Midbrain (tissue), 1 donor: ENCODE measurements around the gene TSPAN17.

ENCODE experiments used
- DNase-seq: peaks from one replicate; lab custom pipeline; 2025; lab: John Stamatoyannopoulos, UW

TSPAN17 gene

DNA sequence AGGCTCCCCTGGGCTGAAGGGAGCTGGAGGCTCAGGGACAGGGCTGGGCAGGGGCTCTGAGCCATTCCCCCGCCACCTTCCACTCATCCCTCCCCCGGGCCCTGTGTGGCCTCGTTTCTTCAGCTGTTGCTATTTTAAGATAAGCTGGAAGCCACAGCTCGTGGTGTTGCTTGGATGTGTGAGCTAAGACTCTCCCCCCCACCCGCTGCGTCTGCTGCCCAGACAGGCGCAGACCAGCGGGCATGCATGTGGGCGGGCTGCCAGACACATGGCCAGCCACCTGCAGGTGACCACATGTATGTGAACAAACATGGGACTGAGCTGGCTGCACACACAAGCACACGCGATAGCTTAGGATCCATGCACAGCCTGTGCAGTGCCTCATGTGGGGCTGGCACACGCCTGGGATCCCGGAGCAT, 25.6 kb upstream of the TSPAN17 start:
- no peak for DNase-seq

DNA sequence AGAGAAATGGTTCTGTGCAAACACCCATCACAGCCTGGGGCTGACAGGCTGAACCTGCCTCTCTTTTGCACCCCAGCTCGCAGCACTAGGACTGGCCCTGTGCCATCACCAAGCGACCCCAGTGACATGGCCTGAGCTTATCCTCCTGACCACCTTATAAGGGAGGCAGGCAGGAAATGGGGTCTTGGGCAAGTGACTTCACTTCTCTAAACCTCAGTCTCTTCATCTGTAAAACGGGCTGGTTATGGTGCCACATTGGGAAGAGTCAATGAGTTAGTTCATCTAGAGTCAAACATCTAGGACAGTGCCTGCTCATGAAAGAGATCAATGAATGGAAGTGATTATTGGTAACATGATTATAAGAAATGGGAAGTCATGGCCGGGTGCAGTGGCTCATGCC, 23.1 kb upstream of the TSPAN17 start:
- no peak for DNase-seq

DNA sequence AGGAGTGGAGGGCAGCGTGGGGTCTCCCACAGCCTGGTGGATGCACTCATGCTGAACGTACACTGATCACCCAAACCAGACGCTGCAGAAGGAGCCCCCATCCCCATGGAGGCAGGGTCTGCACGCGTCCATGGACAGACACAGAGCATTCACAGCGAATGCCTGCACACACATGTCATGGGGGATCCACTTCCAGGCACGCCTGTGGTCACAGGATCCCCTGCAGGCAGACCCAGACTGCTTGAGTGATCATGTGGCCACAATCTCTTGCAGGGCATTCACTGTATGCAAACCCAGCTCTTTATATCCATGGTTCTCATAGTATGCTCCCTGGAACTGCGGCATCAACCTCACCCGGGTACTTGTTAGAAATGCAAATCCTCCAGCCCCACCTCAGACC, 22.3 kb upstream of the TSPAN17 start:
- no peak for DNase-seq

DNA sequence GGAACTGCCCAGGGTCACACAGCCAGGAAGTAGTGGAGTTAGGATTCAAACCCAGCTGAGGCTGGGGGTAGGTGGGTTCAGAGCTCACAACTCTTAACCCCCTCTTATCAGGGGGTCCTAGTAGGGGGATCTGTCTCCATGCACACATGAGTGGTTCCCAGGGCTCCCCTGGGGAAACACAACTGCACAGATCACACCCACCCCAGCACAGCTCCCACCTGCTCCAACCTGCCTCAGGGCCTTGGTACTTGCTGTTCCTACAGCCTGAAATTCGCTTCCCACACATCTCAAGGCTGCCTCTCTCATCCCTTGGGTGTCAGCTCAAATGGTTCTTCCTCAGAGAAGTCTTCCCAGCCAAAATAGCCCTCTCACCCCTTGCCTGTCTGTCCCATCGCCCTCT, 21.8 kb upstream of the TSPAN17 start:
- DNase-seq, result no peak

DNA sequence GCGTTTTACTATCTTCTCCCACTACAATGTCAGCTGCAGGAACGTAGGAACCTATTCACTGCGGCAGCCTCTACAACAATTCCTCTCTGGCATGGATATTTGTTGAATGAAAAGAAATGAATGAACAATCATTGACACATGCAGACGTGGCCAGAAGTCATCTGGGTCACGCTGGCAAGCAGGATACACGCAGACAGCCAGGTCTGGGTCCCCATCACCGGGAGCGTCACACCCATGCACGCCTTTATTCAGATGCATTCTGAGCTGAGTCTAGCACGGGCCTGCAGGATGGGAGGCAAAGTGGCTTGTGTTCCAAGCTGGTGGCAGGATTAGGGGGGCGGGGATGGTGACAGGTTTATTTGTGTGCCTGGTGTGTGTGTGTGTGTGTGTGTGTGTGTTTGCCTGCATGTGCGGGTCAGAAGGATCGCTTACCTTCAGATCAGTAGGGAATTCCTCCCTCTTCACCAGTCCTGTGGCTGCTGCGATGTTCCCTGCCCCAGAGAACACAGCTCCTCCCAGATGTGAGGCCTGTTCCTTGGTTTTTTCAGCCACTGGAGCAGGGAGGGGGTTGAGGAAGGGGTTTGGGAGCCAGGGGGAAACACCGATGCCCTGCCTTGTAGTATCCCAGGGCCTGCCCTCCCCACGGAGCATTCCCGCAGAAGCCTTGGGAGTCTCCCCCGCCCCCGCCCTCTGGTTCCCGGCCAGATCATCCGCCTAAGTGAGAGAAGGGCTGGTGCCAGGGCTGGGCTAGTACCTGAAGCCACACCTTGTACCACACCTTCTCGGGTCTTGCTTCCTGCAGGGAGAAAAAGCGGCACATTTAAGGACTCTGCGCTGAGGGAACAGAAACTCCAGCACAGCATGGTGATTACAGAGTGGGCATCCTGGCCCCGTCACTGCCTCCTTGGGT, 21.1 kb upstream of the TSPAN17 start:
- no peak for DNase-seq

DNA sequence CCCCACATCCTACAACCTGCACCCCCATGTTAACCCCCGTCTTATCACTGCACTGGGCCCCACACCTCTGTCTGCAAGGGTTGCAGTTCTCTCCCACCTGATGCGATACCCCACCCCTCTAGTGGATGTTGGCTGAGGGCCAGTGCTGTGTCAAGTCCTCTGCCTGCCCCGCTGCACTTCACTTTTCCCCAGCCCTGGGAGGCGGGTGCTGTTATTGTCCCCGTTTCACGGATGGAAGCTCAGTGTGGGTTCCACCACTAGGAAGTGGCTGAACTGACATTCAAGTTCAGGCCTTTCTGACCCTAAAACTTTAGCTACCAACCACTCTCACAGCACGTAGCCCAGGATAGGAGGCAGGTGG, 20.4 kb upstream of the TSPAN17 start:
- no peak for DNase-seq

DNA sequence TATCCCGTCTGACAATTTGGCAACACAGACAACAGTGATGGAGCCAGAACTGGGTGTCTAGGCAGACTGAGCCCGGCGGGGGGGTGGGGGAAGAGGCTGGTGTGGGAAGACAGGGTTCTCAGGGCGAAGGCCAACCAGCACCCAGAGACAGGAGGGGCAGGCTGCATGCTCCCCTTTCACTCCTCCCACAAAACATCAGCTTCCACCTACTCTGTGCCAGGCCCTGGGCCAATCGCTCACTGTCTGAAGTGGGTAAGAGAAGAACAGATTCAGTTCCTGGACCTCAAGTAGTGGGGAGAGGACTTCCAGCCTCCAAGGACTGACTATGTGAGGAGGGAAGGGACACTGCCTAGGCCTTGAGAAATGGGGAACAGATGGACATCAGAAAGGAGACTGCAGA, 19.7 kb upstream of the TSPAN17 start:
- DNase-seq, result no peak

DNA sequence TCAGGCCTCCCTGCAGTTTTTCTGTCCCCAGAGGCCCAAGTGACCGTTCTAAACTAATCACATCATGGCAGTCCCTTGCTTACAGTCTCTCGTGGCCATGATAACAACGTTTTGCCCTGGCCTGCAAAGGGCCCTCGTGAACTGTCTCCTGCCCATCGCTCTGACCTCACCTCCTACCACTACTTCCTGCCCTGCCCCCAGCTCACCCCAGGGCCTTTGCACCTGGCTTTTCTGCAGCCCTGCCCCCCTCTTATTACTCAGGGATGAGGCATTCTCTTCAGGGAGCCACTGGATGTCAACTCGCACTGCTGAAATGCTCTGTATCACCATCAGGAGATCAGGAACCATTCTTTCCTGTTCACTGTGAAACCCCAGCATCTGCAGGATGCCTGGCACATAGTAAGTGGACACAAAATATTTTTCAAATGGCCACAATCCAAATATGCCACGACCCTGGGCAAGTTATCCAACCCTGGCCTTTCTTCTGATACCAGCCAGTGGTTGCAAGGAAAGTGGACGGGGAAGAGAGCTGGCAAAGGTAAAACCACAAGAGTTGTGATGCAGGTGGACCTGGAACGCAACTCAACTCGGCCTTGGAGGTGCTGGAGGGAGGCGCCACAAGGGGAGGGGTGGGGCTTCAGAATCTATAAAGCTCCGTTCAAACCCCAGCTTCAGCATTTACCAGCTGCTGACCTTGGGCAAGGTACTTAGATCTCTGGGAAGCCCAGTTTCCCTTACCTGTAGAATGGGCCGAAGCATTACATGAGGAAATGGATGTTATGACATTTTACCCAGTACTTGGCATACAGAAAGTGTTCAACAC, 18.7 kb upstream of the TSPAN17 start:
- DNase-seq, result no peak

DNA sequence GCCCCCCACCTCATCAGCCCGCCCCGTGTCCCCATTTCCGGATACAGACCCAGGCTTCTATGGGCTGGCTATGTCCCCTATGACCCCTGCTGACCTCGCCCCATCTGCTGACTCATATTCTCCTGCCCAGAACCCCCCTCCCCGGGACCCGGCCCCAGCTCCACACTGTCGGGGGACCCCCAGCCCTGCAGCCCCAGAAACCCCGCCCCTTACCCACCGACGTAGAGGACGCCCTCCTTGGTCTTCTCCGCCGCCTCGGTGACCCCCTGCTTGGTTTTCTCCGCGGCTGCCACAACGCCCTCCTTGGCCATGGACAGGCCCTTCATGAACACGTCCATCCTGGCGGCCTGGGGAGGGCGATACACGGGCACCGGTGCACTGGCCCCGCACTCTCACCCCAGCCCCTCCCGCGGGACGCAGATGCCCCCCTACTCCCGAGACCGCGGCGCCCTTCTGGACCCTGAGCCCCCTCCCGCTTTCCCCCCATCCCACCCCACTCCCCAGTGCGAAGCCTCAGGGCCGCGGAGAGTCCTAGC, 17.9 kb upstream of the TSPAN17 start:
- DNase-seq, result no peak

DNA sequence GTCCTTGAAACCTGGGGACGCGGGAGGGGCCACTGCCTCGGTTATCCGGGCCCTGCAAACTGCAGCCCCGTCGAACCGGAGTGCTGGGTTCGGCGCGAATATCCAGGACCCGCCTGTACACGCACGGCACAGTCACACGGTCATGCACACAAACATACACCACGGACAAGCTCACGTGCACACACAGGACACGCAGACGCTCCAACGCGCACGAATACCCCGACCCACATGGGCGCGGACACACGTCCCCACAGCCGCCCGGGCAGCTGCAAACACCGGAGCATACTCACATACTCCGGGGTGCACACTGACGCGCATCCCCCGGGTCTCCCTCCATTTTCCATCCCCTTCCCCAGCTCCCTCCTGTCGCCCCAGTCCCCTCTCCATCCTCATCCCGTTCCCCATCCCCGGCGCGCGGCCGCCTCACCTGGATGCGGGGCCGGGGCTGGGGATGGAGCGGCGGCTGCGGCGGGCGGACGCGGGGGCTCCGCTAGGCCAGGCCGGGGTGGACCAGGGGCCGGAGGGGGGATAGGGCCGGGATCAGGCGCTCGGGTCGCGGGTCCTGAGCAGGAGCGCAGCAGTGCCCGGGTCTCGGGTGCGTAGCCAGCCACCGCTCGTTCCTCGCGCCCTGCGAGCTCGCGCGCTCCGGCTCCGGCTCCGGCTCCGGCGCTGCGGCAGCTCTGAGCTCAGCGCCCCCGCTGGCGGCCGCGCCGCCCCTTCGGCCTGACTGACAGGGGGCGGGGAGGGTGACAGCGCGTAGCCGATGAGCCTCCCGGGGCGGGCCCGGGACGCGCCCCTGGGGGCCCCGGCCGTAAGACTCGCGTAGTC, 17.2 kb upstream of the TSPAN17 start, which contains the start of the genes EIF4E1B and SNCB:
Gene EIF4E1B (plus strand): TSS at position 823 of the 828 bp plus-strand sequence. CDS start 12,113 bp downstream, outside the sequence.
Gene SNCB (minus strand): TSS at position 682 of the 828 bp plus-strand sequence. CDS start 880 bp downstream, outside the sequence.
- peak; percentile 56 for DNase-seq

DNA sequence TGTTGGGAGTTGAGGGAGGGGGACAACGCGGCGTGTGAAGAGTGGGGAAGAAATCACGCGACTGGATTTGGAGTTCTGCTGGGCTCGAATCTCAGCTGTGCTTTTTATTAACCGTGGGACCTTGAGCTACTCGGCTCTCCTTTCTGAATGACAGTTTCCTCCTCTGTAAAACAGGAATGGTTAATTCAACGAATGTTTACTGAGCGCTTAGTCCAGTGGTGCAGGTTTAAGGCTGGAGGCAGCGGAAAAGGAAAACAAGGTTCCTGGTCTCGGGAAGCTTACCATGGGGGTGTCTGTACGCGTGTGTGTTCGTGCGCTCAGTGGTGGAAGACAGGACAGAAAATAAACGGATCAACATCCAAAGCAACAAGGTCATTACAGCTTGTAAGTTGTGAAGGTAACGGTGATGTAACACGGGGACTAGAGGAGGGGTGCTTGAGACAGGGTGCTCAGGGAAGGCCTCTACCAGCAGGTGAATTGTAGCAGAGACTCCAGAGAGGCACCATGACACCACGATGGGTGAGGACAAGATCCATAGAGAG, 16.5 kb upstream of the TSPAN17 start:
- DNase-seq, result no peak

DNA sequence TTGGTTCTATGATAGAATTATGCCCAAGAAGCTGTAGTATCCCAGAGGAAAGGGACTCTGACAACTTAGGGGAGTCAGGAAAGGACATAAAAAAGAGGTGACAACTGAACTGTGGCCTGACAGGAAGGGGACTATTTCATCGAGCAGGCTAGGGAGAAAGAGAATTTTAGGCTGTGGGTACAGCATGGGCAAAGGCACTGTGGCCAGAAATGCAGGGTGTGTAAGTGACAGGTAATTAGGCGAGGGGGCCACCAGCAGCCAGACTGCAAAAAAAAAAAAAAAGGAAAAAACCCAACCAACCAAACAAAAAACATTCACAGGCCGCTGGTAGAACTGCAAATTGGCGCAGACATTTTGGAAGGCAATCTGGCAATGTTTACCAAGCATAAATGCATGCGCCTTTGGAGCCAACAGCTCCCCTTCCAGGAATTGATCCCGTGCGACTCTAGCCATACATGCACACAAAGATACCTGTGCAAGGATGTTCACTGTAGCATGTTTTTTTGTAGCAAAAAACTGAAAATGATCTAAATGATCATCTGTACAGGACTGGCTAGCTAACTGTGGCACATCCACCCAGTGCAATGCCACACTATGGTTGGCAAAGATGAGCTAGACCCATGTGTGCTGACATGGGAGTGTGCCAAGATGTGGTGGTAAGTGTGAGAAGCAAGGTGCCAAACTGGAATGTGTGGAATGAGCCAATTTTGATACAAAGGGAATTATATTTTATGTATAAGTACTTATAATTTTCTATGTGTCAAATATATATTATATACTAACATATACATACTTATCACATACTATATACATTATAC, 15.7 kb upstream of the TSPAN17 start:
- DNase-seq, result no peak

DNA sequence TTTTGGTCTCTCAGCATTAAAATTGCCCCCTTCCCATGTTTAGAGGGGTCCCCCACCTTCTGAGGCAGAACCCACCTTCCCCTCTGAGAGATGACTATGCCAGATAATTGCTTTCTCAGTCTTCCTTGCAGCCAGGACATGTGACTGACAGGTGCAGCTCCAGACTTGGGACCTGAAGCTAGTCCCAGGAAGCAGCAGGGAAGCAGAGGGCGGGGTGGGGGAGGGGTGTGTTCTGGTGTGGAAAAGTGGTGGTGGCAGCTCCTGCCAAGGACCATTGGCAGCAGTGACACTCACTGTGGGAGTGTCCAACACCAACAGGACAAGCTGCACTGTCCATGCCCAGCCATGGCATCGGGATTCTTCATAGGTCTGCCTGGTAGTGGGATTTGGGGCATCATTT, 14.5 kb upstream of the TSPAN17 start:
- no peak for DNase-seq

DNA sequence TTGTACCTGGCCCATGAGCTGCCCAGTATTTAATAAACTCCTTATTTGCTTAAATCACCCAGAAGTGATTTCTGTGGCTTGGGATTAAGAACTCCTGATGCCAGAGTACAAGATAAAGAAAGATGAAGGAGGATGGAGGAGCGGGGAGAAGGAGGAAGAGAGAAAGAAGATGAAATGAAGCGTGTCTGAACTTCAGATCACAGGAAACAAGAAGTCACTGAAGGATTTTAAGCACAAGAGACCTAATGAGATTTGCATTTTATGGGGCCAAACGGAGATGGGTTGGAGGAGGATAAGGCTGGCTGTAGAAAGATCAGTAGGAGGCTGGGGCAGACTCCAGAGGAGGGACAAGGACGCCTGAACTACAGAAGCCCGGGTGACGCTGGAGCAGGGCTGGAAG, 13.7 kb upstream of the TSPAN17 start:
- DNase-seq, result no peak

DNA sequence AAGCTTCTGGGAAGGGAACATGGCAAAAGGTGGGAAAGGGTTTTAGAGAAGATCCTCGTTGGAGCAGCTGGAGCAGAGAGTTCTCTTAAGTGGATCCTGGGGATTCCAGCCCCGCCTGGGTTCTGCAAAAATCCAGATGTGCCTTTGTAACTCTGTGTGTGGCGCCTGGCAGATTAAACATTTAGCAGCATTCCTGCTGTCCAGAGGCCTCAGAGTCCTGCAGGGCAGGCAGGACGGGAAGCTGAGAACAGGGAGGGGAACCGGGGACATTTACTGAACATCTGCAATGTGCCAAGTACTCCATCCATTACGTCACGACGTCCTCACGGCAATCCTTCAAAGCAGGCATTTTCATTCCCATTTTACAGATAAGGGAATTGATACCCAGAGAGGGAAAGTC, 10.9 kb upstream of the TSPAN17 start:
- DNase-seq, result no peak

DNA sequence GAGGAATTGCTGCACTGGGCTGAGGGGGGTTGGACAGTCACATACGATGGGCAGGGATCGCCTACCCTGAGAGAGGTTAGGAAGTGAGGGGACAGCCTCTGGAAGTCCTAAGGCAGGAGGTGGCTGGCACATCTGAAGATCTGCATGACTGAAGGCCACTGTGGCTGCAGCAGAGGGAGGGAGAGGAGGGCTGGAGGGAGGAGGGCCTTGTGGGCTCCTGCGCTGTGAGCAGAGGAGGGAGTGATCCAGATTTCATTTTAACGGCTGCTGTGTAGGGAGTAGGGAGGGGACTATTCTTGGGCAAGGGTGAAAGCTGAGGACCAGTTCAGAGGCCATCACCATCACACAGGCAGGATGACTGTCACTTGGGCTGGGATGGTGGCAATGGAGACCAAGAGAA, 9.7 kb upstream of the TSPAN17 start:
- no peak for DNase-seq

DNA sequence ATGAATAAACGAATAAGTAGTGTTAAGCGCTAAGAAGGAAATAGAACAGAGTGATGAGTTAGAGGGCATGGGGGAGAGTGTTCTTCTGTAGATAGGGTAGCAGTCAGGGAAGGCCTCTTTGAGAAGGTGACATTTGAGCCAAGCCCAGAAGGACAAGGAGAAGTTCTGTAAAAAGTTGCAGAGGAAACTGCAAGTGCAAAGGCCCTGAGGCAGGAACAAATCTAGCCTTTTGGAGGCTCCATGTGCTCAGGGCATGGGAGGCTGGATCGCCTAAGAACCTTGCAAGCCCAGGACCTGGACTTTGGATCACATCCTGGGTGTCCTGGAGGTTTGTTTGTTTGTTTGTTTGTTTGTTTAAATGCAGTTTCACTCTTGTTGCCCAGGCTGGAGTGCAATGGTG, 8.8 kb upstream of the TSPAN17 start:
- DNase-seq, result no peak

DNA sequence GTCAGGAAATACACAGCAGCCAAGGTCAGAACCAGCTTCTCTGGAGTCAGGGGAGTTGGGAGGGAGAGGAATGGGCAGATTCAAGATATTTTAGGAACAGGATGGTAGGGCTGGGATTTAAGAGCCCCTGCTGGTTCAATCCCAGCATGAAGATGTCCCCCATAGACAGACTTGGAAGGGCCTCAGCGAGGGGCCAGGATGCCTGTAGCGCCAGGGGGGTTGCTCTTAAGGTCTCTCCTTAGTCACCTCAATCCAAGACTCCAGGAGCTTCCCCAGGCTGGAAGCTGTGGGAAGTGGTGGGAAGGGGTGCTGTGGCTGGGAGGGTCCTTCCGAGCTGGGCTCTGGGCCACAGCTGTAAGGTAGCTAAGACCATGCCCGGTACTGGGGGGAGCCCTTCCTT, 8.1 kb upstream of the TSPAN17 start:
- no peak for DNase-seq

DNA sequence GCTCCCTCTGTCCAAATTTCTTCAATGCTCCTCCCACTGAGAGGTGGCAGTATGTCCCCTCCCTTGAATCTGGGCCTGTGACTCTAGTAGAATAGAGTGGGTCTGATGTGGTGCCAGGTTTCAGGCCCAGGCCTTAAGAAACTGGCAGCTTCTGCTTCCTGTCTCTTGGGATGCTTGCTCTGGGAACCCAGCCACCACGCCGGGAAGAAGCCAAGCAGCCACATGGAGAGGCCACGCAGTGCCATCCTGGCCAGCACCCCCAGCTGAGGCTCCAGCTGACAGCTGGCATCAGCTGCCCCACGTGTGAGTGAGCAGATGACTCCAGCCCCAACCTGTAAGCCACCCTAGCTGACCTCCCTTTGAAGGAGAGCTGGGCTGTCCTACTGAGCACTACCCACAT, 7.3 kb upstream of the TSPAN17 start:
- DNase-seq, result peak; percentile 79

DNA sequence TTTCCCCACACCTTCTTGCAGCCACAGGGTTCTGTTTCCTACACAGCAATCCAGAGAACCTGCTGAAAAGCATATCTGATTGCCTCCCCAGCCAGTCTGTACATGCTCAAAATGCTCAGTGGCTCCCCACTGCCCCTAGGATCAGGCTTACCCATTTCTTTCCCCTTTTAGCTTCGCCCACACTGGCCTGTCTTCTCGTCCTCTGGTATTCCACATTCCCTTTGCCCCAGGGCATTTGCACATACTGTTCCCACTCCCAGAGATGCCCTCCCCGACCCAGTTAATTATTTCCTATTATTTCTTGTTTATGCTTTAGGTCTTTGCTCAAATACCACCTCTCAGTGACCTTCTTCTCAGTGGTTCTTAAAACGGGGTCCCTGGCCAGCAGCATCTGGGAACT, 6.7 kb upstream of the TSPAN17 start:
- no peak for DNase-seq
